LNCAP (cell line): Measurements from ENCODE around the gene OSR1.

Experiments used
- CTCF ChIP-seq: fragments of 450-650 bp; IDR thresholded peaks from 2 replicates; pipeline ENCODE4 v1.5.1; 2017; ENCODE audit warnings: mild to moderate bottlenecking

The OSR1 gene

GRCh38 chr2:19371996-19372582, 13.7 kb upstream of the OSR1 start:
- TF ChIP-seq CTCF, result no peak

DNA sequence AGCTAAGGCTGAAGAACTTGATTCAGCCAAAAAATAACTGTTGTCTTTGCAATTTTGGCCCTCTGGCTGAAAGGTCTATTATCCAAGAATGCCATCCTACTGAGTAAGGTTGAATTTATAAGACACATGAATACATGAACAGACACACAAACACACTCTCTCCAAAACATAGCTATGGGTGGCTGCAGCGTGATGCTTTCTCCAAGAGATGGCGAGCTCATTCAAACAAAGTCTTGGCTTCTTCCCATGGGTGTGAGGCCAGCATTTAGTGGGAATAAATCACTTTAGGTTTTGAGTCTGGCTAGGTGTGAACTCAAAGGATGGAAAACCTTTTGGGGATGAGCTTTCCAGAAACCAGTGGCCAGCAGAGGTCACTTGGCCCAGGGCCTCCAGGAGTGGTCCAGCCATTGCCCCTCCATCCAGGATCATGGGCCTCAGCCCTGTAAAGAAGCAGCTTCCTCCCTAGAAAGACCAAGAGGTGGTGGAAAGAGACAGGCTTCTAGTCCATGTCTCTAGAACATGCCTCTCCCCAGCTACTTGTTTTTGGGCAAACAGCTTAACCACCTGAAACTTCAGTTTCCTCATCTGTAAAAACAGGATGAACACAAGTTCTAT, 11.0 kb upstream of the OSR1 start:
- peak; percentile 54 for TF ChIP-seq CTCF

GRCh38 chr2:19368760-19369159, 10.3 kb upstream of the OSR1 start:
- TF ChIP-seq CTCF, result no peak

- no peak for TF ChIP-seq CTCF
Measured at GRCh38 chr2:19367326-19367725, 8.9 kb upstream of the OSR1 start.

DNA sequence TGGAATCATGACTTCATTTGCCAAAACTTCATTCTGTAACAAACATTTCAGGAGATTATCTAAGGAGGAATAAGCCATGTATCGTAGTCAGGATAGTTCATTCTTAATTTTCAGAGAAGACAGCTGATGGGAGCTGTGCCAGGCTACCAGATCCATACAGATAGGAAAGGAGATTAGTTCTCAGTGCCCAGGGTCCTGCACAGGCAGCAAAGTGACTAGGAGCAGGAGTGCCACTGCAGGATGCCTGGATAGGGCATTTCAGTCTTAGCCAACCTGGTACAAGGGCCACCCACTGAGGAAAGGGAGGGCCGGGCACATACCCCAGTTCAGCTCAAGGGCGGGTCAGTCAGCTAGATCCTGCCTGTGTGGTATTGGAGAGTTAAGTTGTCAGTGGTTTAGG, 6.7 kb upstream of the OSR1 start:
- no peak for TF ChIP-seq CTCF

DNA sequence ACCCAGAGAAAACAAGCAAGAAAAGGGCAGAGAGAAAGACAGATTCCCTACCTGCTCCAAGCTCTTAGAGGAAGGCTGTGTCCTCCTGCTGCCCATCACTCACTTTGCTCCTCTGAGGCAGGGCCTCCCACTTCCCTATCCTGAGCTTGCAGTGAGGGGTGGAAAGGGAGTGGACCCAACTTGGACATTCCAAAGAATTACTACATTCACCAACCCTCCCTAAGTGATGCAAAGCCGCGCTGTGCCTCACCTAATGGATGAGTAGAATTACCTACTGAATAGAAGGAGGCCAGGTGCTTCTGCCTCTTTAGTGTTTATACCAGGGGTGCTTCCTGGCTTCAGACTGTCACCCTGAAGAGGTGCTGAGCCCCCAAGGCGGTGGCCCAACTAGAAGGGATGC, 5.6 kb upstream of the OSR1 start:
- no peak for TF ChIP-seq CTCF

DNA sequence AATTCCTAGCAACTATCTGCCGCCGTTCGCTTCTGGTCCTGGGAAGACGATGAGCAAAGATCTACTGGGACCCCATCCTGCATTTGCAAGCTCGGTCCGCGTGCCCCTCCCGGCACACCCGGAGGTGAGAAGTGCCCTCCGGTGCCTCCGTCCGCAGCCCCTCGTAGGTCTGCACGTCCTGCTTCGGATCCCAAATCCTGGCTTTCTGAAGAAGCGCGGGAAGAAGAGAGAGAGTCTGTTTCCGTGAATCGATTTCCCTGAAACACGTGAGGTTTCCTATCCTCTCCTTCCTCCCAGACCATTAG, 5.0 kb upstream of the OSR1 start:
- no peak for TF ChIP-seq CTCF
